ENCODE measurements around the gene ANXA10.
"Not testable (repeated sequence)": the region's sequence is repeated elsewhere in the genome, so short reads cannot be mapped to it uniquely, and the experiment has no call there.

ANXA10 gene

DNA sequence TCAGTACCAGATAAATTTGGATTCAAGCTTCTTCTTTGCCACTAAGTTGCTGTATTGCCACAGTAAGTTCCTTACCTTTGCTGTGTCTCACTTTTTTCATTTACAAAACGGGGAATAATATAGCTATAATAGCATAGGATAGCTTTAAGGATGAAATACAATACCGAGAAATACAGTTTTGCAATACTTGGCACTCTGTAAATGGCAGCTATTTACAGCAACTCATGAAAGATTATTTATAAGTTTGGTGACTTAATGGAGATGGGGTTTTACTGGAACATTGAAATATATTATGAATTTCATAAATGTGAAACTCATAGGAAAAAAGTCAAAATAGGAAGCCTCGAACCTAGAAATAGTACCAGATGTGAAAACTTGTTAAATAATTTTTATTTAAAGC, 27.6 kb downstream of the ANXA10 start:
- DNase-seq = no peak

DNA sequence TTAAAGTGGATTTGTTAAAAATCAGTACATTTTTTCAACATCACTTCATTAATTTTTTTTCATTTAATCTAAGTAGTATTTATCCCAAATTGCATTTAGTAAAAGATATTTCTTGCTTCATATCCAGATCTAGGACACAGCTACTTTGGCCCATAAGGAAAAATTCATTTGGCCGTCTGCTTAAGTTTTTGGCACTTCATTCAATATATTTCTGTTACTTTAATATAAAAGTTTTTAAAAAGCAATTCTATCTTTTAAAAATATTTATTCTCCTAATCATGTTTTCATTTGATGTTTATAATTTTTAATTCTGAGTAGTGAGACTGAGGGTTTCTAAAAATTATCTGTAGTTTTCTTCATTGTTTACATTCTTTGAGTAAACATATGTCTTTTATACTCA, 28.5 kb downstream of the ANXA10 start:
- no peak for DNase-seq

DNA sequence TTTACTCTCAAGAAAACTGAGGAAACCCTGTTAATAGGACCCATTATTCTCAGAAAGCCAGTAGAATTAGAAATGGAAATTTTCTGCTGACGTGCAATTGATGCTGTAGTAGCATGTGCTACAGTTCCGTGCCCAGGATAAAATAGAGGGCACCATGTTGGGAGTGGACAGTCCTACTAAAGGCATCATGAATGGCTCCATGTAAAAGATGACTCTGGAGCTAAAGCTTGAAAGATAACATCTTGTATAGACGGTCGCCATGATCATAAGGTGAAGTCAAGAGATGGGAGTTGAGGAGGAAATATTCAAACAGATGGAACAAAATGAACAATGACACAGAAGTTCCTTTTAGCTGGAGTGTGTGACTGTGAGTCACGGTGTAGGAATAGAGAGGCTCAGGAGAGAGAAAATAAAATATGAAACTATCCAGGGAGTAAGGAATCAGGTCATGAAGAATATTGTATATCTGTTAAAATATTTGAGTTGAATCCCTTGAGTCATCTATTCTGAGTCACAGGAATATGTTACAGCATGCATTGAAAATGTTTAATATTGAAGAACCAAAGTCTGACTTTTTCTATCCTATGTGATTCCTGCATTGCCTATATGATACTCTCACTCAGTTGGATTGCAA, 31.8 kb downstream of the ANXA10 start:
- DNase-seq = no peak

DNA sequence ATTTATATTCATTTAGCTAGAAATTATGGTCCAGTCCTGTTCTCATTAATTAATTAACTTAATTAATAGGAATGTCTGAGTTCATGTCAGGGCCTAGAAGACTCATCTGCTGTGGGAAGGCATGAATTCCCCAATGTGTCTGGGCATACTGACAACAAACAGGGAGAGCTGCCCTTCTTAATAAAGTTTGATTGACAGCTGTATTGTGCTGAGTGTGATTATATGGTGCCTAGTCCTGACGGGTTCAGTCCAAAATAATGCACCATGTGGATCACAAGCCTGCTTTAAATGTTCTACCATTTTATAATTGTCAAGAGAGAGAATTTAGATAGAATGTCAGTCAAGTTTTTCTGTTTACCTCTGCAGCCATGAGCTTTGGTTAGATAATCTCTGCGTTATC, 34.6 kb downstream of the ANXA10 start:
- no peak for DNase-seq

DNA sequence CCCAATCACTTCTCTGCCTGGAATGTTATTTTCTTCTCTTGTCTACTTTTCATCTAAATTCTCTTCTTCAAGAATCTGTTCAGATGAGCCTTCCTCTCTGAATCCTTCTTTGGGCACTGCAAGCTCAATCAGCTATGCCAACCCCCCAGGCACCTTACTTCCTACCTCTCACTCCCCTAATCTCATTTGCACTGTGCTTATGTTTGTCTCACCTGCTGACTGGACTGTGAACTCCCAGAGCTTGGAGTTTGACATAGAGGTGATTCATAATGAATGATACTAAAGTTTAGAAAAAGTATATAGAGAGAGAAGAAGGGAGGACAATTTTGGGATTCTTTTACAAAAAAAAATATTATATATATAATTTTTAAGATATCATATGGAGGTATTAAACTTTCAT, 36.3 kb downstream of the ANXA10 start:
- DNase-seq = no peak

DNA sequence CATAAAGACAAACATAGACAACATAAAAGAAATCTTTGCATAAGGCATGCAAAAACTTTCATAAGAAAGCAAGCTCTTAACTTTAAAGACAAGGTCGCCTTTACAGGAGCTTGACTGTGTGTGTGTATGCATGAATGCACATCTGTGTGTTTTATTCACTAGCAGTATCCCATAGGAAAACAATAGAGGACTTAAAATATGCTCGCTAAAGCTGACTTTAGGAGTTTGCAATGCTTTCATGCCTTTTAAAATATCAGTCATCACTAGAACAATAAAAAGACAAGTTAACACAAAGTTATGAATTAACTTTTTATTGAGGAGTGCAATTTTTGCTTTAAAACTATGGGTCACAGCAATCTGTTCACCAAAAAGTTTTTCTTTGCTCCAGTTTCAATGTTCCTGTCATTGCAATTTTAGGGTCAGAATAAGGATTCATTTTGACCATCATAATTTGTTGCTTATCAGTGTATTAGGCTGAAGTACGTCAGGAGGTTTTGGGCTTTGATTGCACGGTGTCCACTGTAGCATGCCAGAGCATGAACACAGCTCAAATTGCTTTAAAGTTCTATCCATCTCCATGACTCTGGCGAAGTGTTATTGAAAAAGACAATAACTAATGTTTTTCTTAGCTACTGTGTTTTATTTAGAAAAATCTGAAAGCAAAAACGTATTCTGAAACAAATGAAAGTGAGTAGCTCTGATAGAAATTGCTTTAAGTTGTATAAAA, 36.9 kb downstream of the ANXA10 start:
- DNase-seq = no peak

DNA sequence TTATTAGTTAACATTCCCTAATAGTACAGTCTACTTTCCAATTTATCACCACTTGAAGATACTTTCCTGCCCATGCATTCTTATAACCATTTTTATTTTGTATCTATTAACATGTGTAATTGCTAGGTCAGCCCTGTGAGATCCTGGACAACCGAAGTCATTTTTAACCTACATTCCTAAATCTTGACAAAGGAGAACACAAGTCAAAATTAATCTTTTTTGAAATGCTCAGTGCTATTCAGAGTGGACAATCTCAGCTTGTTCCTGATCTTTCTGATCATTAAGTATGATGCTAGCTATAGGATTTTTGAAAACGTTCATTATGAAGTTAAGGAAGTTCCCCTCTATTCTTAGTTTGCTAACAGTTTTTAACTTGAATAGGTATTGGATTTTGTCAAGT, 37.5 kb downstream of the ANXA10 start:
- DNase-seq = no peak

DNA sequence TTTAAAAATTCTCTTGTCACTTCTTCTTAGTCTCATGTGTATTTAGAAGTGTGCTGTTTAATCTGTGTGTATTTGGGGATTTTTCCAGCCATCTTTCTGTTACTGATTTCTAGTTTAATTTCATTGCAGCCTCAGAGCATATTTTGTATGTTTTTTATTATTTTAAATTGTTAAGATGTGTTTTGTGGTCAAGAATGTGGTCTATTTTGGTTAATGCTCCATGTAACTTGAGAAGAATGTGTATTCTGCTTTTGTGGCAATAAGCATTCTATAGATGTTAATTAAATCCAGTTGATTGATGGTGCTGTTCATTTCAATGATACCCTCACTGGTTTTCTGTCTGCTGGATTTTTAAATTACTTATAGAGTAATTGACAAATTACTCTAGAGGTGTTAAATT, 38.9 kb downstream of the ANXA10 start:
- DNase-seq = no peak

DNA sequence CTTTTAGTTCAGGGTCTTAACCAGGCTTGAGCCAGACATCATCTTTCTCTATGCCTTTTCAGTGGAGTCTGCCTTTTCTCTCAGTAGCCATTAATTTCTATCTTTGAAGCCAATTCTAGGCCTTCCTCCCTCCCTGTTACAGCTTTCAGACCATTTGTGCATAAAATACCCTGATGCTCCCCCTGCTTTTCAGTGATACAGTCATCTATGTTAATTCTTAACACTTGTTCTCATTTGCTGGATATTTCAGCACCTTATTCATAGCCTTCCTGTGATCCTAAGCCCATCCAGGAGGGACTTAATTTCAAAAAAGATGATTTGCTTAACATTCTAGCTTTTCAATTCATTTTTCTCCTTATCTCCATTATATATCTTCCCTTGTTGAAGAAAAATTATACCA, 42.3 kb downstream of the ANXA10 start:
- no peak for DNase-seq

DNA sequence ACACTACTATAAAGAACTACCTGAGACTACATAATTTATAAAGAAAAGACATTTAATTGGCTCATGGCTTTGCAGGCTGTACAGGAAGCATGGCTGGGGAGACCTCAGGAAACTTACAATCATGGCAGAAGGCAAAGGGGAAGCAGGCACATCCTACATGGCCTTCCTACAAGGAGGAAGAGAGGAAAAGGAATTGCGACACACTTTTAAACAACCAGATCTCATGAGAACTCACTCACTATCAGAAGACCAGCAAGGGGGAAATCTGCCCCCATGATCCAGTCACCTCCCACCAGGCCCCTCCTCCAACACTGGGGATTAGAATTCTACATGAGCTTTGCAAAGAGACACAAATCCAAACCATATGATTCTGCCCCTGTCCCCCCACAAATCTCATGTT, 43.5 kb downstream of the ANXA10 start:
- DNase-seq = not testable (repeated sequence)

DNA sequence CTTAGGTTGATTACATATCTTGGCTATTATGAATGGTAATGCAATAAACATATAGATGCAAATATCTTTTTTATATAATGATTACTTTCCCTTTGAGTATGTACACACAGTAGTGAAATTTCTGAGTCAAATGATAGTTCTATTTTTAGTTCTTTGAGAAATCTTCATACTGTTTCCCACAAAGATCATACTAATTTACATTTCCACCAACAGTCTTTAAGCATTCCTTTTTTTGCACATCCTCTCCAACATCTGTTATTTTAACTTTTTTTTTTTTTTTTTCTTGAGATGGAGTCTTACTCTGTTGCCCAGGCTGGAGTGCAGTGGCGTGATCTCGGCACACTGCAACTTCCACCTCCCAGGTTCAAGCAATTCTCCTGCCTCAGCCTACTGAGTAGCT, 45.4 kb downstream of the ANXA10 start:
- not testable (repeated sequence) for DNase-seq

DNA sequence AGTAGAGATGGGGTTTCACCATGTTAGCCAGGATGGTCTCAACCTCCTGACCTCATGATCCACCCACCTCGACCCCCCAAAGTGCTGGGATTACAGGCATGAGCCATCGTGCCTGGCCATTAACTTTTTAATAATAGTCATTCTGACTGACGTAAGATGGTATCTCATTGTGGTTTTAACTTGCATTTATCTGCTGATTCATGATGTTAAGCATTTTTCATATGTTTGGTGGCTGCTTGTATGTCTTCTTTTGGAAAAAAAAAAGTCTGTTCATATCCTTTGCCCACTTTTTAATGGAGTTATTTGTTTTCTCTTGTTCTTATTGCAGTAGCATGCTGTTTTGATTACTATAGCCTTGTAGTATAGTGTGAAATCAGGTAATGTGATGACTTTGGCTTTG, 45.8 kb downstream of the ANXA10 start:
- DNase-seq = no peak

DNA sequence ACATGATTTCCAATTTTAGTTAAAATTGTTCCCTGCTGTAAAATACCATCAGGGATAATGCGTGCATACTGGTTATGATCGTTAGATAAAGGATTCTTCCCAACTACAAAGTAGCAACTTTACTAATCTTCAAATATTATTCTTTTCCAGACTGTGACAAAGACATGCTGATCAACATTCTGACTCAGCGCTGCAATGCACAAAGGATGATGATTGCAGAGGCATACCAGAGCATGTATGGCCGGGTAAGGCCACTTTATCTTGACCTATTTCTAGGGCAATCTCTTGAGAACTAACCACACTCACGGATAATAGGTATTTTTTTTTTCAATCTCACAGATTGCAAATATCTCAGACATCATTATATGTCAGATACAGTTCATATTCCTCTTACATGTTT, 47.0 kb downstream of the ANXA10 start:
- DNase-seq = no peak

DNA sequence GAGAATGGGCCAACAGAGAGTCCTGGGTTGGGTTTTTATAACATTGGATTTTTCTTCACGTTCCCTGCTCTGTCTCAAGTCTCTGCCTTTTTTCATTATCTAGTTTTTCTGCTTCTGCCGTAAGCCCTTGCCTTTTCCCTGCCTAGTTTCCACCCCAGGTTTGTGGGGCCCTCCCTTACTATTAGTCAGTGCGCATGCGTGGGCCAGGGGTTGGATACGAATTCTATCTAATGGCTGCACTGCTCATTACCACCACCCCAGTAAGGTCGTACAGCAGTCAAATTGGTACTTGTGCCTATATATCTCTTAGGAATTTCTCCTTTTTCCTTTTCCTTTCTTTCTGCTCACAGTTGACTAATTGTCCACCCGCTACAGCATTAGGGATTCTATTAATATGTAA, 49.4 kb downstream of the ANXA10 start:
- no peak for DNase-seq

DNA sequence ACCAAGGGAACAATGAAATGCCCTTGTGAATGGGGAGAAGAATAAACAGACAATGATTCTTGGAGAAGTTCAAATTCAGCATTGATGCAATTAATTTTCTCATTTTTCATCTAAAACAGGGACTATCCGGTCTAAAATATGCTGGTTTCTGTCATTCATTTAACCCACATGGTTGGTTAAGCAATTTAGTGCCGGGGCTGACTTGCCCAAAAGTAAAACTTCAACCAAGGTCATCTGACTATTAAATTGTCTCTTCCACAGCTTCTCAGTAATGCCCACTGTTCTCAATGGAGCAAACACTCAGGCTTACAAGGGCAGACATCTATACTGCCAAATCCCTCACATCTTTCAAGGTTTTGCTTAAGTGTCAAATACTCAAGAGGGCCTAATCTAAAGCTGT, 51.3 kb downstream of the ANXA10 start:
- DNase-seq = no peak

DNA sequence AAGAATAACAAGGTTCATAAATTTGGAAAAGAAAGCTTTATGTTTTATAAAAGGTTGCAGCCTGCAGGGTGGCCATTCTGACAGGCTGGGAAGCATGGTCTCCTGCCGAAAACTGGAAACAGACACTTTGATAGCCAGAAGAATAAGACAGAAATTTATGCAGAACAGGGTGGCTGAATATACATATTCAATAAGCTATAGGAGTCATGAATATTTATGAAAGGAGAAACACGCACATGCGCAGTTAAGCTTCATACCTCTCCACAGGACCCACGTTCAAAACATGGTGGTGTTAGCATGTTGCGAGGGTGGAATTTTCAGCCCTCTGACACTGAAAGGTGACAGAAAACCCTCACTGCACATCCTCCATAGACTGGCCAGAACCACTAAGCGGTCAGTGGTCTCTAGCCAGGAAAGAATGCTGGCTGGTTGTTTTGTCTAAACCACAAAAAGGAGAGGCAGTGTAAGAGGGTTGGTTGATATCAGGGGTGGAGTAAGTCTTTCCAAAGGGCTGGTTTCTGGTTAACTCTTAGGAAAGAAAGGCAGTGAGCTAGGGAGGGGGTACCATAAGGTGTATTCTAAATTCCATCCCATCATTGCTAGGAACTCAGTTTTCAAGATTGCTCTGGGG, 58.2 kb downstream of the ANXA10 start:
- DNase-seq = no peak

DNA sequence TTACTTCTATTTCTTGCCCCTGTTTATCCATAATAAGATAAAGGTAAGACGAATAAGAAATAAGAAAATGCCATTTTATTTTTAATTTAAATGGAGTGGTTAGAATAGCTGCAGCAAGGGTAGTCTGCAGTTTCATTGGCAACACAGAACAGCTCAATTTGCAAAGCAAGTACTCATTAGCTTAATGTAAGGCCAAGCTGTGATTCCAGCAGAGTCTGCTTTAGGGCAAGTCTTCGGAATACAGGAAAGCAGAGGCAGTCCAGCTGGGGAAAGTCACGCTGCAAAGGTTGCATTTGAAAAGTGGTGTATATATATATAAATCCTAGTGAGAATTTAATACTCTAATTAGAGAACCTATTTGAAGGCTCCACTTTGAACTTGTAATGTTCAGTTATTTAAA, 59.0 kb downstream of the ANXA10 start:
- no peak for DNase-seq

DNA sequence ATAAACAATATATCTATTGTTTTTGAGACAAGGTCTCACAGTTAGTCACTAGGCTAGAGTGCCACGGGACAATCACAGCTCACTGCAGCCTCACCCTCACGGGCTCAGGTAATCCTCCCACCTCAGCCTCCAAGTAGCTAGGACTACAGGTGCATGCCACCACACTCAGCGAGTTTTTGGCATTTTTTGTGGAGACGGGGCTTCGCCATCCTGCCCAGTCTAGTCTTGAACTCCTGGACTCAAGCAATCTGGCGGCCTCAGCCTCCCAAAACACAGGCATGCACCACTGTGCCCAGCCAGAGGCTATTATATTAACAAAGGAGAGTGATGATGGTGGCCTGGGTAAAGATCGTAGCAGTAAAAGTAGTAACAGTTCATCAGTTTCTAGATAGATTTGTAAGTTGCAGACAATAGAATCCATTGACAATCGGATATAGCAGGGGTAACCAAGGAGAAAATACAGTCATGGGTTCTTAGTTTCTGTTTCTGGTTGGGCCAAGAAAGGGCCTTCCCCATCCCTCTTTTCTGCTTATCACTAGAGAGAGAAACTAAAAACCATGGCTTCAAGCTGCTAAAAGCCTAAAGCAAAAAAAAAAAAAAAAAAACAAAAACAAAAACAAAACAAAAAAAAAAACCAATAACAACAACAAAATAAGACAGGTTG, 60.6 kb downstream of the ANXA10 start:
- DNase-seq = no peak

DNA sequence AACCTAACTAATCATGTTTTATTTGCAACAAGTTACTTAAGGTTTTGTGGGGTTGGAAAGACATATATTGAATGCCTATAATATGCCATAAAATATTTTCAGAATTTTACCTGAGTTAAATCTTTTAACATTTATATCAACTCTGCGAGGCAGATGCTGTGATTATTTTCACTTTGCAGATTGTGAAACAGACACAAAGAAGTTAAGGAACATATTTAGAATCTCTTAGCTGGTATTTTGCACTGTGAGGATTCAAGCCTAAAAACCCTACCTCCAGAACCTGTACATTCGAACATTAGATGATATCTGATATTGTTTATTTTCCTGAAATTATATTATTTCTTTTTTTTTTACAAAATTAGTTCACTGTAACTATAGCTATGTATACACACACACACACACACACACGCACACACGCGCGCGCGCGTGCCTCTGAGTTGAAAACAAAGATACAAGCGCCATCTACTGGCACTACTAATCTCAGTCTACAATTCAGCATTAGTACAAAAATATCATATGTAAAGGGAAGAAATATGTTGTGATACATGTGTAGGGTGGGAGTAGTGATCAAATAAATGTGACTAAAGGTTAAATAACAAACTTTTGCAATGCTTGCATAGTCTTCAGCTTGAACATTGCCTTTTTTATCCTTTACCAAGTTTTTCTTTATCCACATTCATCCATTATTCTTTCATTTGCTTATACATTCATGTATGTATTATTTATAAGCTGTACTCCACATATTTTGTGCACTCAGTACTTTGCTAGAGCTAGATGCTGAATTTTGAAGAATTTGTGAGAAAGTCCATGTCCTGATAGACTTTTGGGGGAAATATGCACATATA, 61.5 kb downstream of the ANXA10 start:
- DNase-seq = peak; percentile 45

DNA sequence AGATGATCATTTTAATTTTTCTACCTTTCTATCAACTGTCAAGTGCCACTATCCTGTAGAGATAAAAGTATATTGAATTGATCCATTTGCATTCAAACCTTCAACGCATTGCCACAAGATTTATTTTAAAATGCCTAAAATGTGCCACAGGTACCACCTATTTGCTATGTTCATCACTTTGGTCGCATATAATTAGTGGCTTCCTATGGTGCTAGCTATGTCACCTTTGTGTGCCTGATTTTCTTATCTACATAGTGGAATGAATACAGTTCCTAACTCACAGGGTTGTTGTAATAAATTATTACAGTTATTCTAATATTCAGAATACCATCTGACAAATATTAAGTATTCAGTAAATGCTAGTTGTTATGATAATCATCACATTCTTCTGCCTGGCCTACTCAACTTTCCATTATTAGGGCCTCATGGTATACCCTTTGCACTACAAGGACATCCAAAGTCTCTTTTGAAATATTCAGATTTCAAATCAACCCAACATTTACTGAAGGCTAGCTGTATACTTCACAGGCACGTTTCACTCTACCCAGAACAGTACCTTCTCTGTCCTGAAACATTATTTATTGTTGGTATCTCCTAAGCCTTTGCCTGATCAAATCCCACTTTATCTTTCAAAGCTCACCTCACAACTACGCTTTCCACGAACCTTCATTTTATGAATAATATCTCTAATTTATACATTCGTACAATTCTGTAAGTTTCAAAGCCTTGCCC, 62.4 kb downstream of the ANXA10 start:
- DNase-seq = no peak

DNA sequence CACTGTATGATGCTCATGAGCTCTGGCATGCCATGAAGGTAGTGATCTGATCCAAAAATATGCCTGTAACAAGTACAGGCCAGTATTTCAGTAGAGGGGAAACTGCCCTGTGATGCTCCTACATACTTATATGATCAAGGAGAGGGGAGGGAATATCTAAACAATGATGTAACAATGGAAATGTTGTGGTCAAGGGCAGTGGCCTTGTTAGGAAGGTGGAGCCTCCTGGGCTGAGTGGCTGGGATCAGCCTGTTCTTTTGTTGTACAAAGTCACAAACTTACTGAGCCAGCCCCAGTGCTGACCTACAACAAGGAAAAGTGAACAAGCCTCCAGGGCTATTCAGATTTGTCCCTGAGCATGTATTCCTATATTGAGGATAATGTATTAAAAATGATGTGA, 70.3 kb downstream of the ANXA10 start:
- DNase-seq = no peak

DNA sequence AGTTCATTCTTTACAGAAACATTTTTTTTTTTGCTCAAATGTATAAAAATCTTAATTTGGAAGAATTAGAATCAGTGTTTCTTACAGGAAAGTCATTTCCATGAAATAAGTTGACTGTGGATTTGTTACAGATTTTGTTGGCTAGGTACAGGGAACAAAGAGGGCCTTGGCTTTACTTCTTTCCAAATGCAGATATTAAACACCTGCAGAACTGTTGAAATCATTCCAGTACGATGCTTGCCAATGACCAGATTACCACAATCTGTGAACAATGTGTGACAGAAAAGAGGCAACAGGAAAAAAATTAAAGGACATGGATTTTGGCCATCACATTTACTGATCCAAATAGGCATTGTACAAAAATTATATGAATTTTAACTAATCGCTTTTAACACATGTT, 70.8 kb downstream of the ANXA10 start:
- no peak for DNase-seq

All from NCI-H1694 (cell line).